Cardiac muscle cell (in vitro differentiated cells and primary cell): ENCODE data around the gene GGA3. TPM values are rescaled to one million over a fixed set of nuclear protein-coding genes. Genes with fewer than 3 reads are reported as not detected.
A peak's percentile ranks its signal among the peaks of the same experiment; 100 is the strongest.

Experiments
- DNase-seq, 2 donors: peaks; one replicate each; pipeline versions ENCODE4 v3.0.0 to v3.0.0-alpha.2; 2010 to 2017; ENCODE audit warnings: low read depth in 1 of 2, low spot score in 1 of 2
- H3K27ac ChIP-seq: fragments of 200-600 bp; sonication (generic); 2 replicates; pipeline ENCODE4 v1.5.1; 2016
- H3K27me3 ChIP-seq: fragments of 200-600 bp; sonication (generic); 2 replicates; pipeline ENCODE4 v1.6.0; 2016; ENCODE audit warnings: control low read depth
- H3K36me3 ChIP-seq: fragments of 200-600 bp; sonication (generic); 2 replicates; pipeline ENCODE4 v1.5.1; 2016; ENCODE audit warnings: control low read depth
- H3K4me1 ChIP-seq: fragments of 200-600 bp; sonication (generic); 2 replicates; pipeline ENCODE4 v1.8.1; 2017; ENCODE audit warnings: low read depth, mild to moderate bottlenecking, mixed run types
- H3K4me3 ChIP-seq: fragments of 200-600 bp; sonication (generic); 2 replicates; pipeline ENCODE4 v1.5.1; 2016; ENCODE audit warnings: mild to moderate bottlenecking
- H3K9me3 ChIP-seq: fragments of 200-600 bp; sonication (generic); 2 replicates; pipeline ENCODE4 v1.5.1; 2017; ENCODE audit warnings: low read depth, mild to moderate bottlenecking, control low read depth
- polyA plus RNA-seq: library from polyadenylated mRNA; unstranded; fragments of >200 nt; fragmentation: Nextera tagmentation; extraction: Ambion mirVana; gene quantifications from 2 replicates; pipeline ENCODE4 v1.2.1, GENCODE V29; 2016
- total RNA-seq: library from RNA; depleted of rRNA; stranded (reverse); fragments of >200 nt; gene quantifications from 2 replicates; pipeline ENCODE4 v1.2.3, GENCODE V29; 2016
- TF ChIP-seq, protein P1 (sequence below): IDR thresholded peaks from 2 replicates; pipeline ENCODE4 v1.5.1; 2012; ENCODE audit warnings: low read depth, mild to moderate bottlenecking, low read length

GGA3 gene
- total and polyA plus RNA-seq, 2 experiments from 2014 or later: 25.6 to 35.3 TPM

DNA sequence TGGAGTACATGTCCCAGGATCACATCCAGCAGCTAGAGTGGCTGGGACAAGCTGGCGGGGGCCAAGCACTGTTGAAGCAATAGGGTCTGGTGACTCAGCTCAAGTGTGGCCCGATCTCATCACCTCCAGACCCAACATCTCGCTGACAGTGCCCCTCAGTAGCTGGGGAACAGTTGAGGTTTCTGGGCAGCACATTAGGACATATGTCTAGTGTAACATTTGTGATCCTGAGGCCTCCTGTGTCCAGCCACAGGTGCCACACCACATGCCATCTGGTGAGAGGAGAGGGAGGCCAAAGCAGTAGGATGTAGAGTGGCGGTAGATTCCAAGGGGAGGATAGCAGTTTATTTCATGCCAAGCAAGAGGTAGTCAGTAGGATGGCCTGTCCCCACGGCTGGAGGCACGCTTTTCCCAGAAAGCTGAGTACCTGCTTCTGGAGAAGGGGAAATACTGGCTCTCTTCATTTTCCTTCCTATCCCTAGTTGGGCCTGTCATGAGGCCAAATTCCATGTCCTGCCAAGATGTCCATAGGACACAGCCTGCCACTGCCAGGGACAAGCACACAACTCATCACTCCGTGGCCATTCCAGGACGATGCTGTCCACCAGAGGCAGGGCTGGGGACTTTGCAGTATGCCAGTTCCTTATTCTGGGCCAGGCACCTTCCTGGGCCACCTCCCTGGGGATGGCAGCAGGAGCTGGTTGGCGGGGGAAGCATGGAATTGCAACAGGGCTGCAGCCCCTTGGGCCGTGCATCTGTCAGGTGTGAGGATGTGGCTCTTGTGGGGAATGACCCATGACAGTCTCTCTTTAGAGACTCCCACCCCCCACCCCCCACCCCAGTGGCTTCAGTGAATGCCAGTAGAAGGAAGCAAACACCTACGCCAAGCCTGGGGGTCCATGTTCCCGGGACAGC, 24.0 kb downstream of the GGA3 start:
- Histone ChIP-seq H3K4me3 (no peak overlapping the region), H3K36me3 (peaks cover 36% of the 10 kb centered on the region), H3K27ac (peak overlapping the region; percentile 11), H3K27me3 (no peaks in the 10 kb centered on the region), H3K4me1 (no peaks in the 10 kb centered on the region), H3K9me3 (no peaks in the 10 kb centered on the region)
- DNase-seq: no peak
- TF ChIP-seq, protein P1, sequence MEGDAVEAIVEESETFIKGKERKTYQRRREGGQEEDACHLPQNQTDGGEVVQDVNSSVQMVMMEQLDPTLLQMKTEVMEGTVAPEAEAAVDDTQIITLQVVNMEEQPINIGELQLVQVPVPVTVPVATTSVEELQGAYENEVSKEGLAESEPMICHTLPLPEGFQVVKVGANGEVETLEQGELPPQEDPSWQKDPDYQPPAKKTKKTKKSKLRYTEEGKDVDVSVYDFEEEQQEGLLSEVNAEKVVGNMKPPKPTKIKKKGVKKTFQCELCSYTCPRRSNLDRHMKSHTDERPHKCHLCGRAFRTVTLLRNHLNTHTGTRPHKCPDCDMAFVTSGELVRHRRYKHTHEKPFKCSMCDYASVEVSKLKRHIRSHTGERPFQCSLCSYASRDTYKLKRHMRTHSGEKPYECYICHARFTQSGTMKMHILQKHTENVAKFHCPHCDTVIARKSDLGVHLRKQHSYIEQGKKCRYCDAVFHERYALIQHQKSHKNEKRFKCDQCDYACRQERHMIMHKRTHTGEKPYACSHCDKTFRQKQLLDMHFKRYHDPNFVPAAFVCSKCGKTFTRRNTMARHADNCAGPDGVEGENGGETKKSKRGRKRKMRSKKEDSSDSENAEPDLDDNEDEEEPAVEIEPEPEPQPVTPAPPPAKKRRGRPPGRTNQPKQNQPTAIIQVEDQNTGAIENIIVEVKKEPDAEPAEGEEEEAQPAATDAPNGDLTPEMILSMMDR: no peak

DNA sequence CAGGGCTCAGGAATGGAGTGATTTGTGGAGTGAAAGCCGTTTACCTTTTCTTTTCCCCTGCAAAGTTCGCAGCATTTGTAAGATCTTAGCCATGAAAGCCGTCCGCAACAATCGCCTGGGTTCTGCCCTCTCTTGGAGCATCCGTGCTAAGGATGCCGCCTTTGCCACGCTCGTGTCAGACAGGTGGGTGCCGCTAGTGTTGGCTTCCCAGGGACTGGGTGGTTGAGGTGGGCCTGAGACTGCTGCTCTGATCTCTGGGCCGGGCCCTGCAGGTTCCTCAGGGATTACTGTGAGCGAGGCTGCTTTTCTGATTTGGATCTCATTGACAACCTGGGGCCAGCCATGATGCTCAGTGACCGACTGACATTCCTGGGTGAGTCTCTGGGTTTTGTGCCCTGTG, 28.6 kb downstream of the GGA3 start:
- Histone ChIP-seq H3K4me1 (no peaks in the 10 kb centered on the region), H3K36me3 (peaks cover 53% of the 10 kb centered on the region), H3K4me3 (no peak overlapping the region), H3K27ac (no peak overlapping the region), H3K27me3 (no peaks in the 10 kb centered on the region), H3K9me3 (no peaks in the 10 kb centered on the region)
- TF ChIP-seq, protein P1: no peak
- DNase-seq: no peak

DNA sequence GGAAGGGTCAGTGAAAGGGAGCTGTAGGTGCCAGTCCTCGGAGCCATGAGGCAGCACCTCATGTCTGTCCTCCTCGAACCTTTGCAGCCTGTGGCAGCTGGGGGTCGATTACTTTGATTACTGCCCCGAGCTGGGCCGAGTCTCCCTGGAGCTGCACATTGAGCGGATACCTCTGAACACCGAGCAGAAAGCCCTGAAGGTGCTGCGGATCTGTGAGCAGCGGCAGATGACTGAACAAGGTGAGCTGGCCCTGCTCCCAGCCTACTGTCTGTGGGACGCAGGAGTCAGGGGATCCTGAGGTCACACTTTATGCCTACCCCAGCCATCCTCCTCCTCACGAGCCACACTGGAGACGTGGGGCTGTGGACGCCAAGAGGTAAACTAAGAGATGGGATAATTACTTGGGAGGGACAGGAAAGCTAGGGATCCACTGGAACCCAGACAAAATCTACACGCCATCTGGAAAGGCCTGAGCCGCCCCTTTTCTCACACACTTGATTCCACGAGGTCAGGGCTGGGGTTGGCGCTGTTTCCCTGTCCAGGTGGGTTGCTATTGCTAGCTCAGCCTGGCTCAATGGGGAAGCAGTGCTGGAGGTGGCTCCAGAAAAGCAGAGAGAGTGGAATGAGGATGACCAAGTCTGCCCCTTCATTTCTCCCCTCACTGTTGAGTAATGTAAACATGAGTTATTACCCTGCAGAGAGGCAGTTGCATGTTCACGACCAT, 29.5 kb downstream of the GGA3 start:
- Histone ChIP-seq H3K4me3 (no peak overlapping the region), H3K9me3 (no peaks in the 10 kb centered on the region), H3K36me3 (peaks cover 52% of the 10 kb centered on the region), H3K27me3 (no peaks in the 10 kb centered on the region), H3K27ac (no peak overlapping the region), H3K4me1 (no peaks in the 10 kb centered on the region)
- DNase-seq: no peak
- TF ChIP-seq, protein P1: no peak

DNA sequence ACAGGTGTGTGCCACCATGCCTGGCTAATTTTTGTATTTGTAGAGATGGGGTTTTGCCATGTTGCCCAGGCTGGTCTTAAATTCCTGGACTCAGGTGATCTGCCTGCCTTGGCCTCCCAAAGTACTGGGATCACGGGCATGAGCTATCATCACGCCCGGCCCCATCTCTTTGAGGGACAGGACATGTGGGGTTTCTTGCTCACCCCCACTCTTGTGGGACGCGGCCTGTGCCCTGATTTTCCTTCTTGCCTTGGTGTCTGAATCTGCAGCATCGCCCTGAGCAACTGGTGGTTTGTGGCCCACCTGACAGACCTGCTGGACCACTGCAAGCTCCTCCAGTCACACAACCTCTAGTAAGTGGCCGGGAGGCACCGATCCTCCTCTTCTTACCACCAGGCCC, 30.3 kb downstream of the GGA3 start:
- no peaks in the 10 kb centered on the region for H3K9me3 ChIP-seq
- peaks cover 54% of the 10 kb centered on the region for H3K36me3 ChIP-seq
- H3K27ac ChIP-seq: no peak overlapping the region
- no peak for DNase-seq
- TF ChIP-seq, protein P1: no peak
- H3K27me3 ChIP-seq: no peaks in the 10 kb centered on the region
- no peak overlapping the region for H3K4me3 ChIP-seq
- no peaks in the 10 kb centered on the region for H3K4me1 ChIP-seq

DNA sequence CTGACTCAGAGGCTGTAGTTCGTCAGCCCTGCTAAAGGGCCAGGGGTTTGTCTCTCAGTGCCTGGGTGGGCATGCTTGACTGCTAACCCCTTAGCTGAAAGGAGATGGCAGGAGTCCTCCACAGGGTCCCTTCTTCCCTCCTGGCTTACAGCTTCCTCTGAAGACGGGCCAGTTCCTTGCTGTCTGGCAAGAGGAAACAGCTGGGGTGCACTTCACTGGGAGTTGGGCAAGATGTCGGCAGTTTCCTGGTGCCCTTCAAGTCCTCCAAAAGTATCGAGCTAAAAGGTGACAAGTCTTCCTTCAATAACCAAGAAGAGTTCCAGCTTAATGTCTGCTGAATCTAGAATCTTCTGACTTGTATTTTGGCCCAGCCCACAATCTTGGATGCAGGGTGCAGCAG, 32.6 kb downstream of the GGA3 start:
- Histone ChIP-seq H3K36me3 (peaks cover 50% of the 10 kb centered on the region), H3K27ac (no peak overlapping the region), H3K4me1 (no peaks in the 10 kb centered on the region), H3K27me3 (no peaks in the 10 kb centered on the region), H3K4me3 (no peak overlapping the region), H3K9me3 (no peaks in the 10 kb centered on the region)
- TF ChIP-seq, protein P1: no peak
- no peak for DNase-seq
